Vagina (tissue), 2 donors: Measurements from ENCODE around the gene SCAND1. TPM values are rescaled to one million over a fixed set of nuclear protein-coding genes. Genes with fewer than 3 reads are reported as not detected.

Experiments used
- DNase-seq, 2 donors: peaks; one replicate each; pipeline ENCODE4 v3.0.0-alpha.2; 2017; ENCODE audit errors: extremely low spot score in 2 of 2
- H3K27ac ChIP-seq: fragments of 200-600 bp; sonication (generic); one replicate; pipeline ENCODE4 v1.5.1; 2019
- H3K27me3 ChIP-seq: fragments of 200-600 bp; sonication (generic); one replicate; pipeline ENCODE4 v1.5.1; 2019
- H3K36me3 ChIP-seq, 2 donors: fragments of 200-600 bp; sonication (generic); one replicate each; pipeline ENCODE4 v1.5.1; 2017 to 2019
- H3K4me1 ChIP-seq: fragments of 200-600 bp; sonication (generic); one replicate; pipeline ENCODE4 v1.5.1; 2019
- H3K4me3 ChIP-seq, 2 donors: fragments of 200-600 bp; sonication (generic); 1 replicate in 1 of 2; 2 replicates in 1 of 2; pipeline ENCODE4 v1.5.1; 2016 to 2019
- H3K9me3 ChIP-seq: fragments of 200-600 bp; sonication (generic); one replicate; pipeline ENCODE4 v1.5.1; 2019
- POLR2A ChIP-seq, 2 donors: fragments of 450-650 bp; IDR thresholded peaks; one replicate each; pipeline ENCODE4 v1.6.1; 2017; ENCODE audit warnings: antibody characterized with exemption in 2 of 2, mild to moderate bottlenecking in 2 of 2, moderate library complexity in 2 of 2
- POLR2AphosphoS5 ChIP-seq, 2 donors: sonication (generic); formaldehyde crosslinking; IDR thresholded peaks; one replicate each; pipeline ENCODE4 v1.9.0; 2017; ENCODE audit warnings: antibody characterized with exemption in 2 of 2, mild to moderate bottlenecking in 2 of 2, low read depth in 1 of 2; ENCODE audit not compliant: insufficient read depth in 1 of 2
- intact Hi-C: fragments of 100-400 bp; cut with DNase I; formaldehyde crosslinking; loops from one replicate; pipeline ENCODE4 v1.15.1; 2023
- total RNA-seq: library from RNA; depleted of rRNA; stranded (reverse); fragments of >200 nt; gene quantifications from one replicate; pipeline ENCODE4 v1.2.3, GENCODE V29; 2016
- TF ChIP-seq, protein P1 (sequence below), 3 experiments: fragments of 450-650 bp in 2 of 3; fragments of 200-600 bp in 1 of 3; sonication (generic) in 1 of 3; IDR thresholded peaks; one replicate each; pipeline ENCODE4 v1.5.1; 2017 to 2019; ENCODE audit warnings: antibody characterized with exemption in 3 of 3, mild to moderate bottlenecking in 2 of 3, moderate library complexity in 2 of 3

SCAND1 gene
- total RNA-seq, 1 donor from 2014 or later: 102 TPM

DNA sequence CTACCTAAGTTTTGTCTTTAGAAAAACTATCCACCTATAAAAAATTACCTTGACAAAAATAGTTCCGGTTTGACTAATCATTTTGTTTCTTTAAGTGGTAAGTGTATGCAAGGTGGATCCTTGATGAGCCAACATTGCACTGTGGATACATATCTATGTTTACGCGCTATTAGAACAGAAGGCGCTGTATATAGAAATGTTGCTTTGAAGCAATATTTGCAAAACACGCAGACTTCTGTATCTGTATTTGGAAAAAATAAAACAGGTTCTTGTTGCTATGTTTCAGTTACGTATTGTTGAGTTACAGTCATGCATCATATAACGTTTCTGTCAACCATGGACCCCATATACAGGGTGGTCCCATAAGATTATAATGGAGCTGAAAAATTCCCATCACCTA, 4.2 kb downstream of the SCAND1 start:
- Histone ChIP-seq H3K4me1 (peaks cover 23% of the 10 kb centered on the region), H3K4me3 (no peak overlapping the region), H3K27me3 (no peaks in the 10 kb centered on the region), H3K36me3 (no peaks in the 10 kb centered on the region), H3K27ac (no peak overlapping the region), H3K9me3 (no peaks in the 10 kb centered on the region)
- TF ChIP-seq, protein P1, sequence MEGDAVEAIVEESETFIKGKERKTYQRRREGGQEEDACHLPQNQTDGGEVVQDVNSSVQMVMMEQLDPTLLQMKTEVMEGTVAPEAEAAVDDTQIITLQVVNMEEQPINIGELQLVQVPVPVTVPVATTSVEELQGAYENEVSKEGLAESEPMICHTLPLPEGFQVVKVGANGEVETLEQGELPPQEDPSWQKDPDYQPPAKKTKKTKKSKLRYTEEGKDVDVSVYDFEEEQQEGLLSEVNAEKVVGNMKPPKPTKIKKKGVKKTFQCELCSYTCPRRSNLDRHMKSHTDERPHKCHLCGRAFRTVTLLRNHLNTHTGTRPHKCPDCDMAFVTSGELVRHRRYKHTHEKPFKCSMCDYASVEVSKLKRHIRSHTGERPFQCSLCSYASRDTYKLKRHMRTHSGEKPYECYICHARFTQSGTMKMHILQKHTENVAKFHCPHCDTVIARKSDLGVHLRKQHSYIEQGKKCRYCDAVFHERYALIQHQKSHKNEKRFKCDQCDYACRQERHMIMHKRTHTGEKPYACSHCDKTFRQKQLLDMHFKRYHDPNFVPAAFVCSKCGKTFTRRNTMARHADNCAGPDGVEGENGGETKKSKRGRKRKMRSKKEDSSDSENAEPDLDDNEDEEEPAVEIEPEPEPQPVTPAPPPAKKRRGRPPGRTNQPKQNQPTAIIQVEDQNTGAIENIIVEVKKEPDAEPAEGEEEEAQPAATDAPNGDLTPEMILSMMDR (IDR thresholded peaks at IDR 0.05): no peak
- TF ChIP-seq POLR2A (IDR thresholded peaks at IDR 0.05): no peak
- TF ChIP-seq POLR2AphosphoS5 (IDR thresholded peaks at IDR 0.05; ENCODE audit: insufficient read depth in 1 of 2, low read depth in 1 of 2): no peak
- DNase-seq: no peak
- intact Hi-C loops: no loop called here

DNA sequence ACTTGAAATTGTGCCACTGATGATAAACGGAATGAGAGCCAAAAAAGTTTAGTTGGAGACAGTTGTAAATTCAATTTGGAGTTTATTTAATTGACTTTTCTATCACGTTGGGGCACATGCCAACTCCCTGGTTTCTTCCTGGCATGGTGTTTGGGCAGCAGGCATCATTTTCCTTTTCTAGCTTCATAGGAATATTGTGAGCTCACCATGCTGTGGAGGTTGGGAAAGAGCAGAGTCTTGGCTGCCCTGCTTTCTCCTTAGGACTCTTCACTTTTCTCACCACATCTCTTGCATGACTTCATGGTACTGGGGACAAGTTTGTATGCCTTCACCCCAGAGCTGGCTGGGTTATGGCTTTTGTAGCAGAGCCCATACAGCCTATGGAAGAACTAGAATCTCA, 6.4 kb downstream of the SCAND1 start:
- no peaks in the 10 kb centered on the region for H3K27me3 ChIP-seq
- no peak overlapping the region for H3K4me3 ChIP-seq
- TF ChIP-seq, protein P1 (IDR thresholded peaks at IDR 0.05): no peak
- TF ChIP-seq POLR2AphosphoS5 (IDR thresholded peaks at IDR 0.05; ENCODE audit: insufficient read depth in 1 of 2, low read depth in 1 of 2) (no peak), POLR2A (IDR thresholded peaks at IDR 0.05) (no peak)
- intact Hi-C loops: no loop called here
- peaks cover 12% of the 10 kb centered on the region for H3K4me1 ChIP-seq
- H3K36me3 ChIP-seq: peaks cover 0 to 10% of the 10 kb centered on the region in 2 donors
- no peak for DNase-seq
- H3K9me3 ChIP-seq: no peaks in the 10 kb centered on the region
- H3K27ac ChIP-seq: no peak overlapping the region

DNA sequence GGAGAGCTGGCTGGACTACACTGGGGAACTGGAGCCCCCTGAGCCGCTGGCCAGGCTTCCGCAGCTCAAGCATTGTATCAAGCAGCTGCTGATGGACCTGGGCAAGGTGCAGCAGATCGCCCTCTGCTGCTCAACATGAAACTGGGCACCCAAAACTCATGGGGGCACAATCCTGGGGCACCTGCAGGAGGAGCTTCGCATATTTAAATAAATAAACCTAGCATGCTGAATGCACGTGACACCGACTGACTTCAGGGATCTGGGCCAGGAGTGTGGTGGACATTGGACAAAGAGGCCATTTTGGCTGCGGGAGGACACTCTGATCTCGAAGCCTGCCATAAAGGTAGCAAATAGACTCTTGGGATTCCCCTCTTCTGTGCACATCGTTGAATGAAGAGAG, 6.8 kb downstream of the SCAND1 start:
- Histone ChIP-seq H3K4me1 (peaks cover 8% of the 10 kb centered on the region), H3K36me3 (peaks cover 0 to 13% of the 10 kb centered on the region in 2 donors), H3K27ac (no peak overlapping the region), H3K27me3 (no peaks in the 10 kb centered on the region), H3K9me3 (no peaks in the 10 kb centered on the region), H3K4me3 (no peak overlapping the region)
- no peak for DNase-seq
- intact Hi-C loops: no loop called here
- no peak for TF ChIP-seq POLR2A (IDR thresholded peaks at IDR 0.05)
- TF ChIP-seq POLR2AphosphoS5 (IDR thresholded peaks at IDR 0.05; ENCODE audit: insufficient read depth in 1 of 2, low read depth in 1 of 2): no peak
- TF ChIP-seq, protein P1 (IDR thresholded peaks at IDR 0.05): no peak

DNA sequence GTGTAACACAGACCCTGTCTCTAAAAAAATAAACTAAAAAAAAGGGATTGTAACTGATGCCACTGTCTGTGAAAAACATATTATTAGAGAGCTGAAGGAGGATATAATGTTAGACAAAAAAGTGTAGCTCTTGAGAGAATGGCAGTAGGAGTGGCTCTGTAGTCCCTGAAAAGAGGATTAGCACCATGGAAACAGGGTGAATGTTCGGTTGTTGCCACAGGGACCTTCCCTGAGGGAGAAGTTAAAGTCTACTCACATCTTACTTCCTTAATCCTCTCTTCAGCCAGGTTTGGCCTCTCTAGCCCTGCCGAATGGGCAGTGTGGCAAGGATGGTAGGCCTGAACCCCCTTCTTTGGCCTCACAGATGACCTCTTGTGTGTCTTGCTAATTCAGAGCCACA, 12.1 kb downstream of the SCAND1 start:
- no peaks in the 10 kb centered on the region for H3K9me3 ChIP-seq
- H3K36me3 ChIP-seq: peaks cover 0 to 47% of the 10 kb centered on the region in 2 donors
- DNase-seq: no peak
- no peaks in the 10 kb centered on the region for H3K27me3 ChIP-seq
- TF ChIP-seq POLR2A (IDR thresholded peaks at IDR 0.05) (no peak), POLR2AphosphoS5 (IDR thresholded peaks at IDR 0.05; ENCODE audit: insufficient read depth in 1 of 2, low read depth in 1 of 2) (no peak)
- TF ChIP-seq, protein P1 (IDR thresholded peaks at IDR 0.05): no peak
- no peaks in the 10 kb centered on the region for H3K4me1 ChIP-seq
- no peak overlapping the region for H3K27ac ChIP-seq
- no peak overlapping the region for H3K4me3 ChIP-seq
- intact Hi-C loops: no loop called here

DNA sequence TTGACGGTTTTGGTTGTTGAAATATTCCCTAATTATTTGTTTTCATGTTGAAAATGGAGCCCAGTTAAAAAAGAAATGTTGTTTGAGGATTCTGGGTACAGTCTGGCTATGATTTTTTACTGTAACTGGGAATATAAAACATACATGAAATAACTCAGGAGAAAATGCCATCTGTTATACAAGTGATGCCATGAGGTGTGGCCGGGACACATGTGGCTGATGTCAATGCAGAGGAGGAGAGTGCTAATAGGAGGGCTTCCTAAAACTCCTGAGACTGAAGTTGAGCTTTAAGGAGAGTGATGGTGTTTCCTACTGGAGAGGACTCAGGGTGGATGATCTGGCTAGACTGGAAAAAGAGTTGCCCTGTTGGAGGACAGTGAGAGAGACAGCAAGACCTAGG, 12.7 kb downstream of the SCAND1 start:
- intact Hi-C loops: no loop called here
- DNase-seq: no peak
- TF ChIP-seq, protein P1 (IDR thresholded peaks at IDR 0.05): no peak
- TF ChIP-seq POLR2AphosphoS5 (IDR thresholded peaks at IDR 0.05; ENCODE audit: insufficient read depth in 1 of 2, low read depth in 1 of 2) (no peak), POLR2A (IDR thresholded peaks at IDR 0.05) (no peak)
- H3K27ac ChIP-seq: no peak overlapping the region
- no peaks in the 10 kb centered on the region for H3K9me3 ChIP-seq
- H3K27me3 ChIP-seq: no peaks in the 10 kb centered on the region
- H3K4me1 ChIP-seq: no peaks in the 10 kb centered on the region
- peaks cover 0 to 47% of the 10 kb centered on the region in 2 donors for H3K36me3 ChIP-seq
- H3K4me3 ChIP-seq: no peak overlapping the region
